Measurements from ENCODE around the gene HDAC11. TPM values are rescaled to one million over a fixed set of nuclear protein-coding genes. Genes with fewer than 3 reads are reported as not detected.
"Not testable (repeated sequence)": the region's sequence is repeated elsewhere in the genome, so short reads cannot be mapped to it uniquely, and the experiment has no call there.

The HDAC11 gene
- total RNA-seq, 4 donors from 2014 or later, result 19.8 to 44.0 (median 27.1) TPM

DNA sequence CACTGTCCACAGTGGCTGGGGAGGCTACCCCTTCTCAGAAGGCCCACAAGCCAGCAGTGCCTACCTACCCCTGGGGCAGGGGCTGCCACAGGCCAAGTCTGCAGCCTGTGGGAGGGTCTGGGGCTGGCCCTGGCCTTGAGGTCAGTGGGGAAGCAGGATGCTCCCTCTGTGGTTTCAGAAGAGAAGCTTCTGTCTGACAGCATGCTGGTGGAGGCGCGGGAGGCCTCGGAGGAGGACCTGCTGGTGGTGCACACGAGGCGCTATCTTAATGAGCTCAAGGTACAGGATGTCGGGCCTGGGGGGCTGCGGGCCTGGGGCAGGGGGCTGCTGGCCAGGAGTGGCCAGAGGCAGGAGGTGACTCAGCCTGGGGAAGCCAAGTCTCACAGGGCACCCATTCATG lies 3.2 kb downstream of the HDAC11 start:
- peaks cover 19 to 38% (median 28%) of the 10 kb centered on the region in 4 donors for H3K4me1 ChIP-seq
- no peak for DNase-seq

DNA sequence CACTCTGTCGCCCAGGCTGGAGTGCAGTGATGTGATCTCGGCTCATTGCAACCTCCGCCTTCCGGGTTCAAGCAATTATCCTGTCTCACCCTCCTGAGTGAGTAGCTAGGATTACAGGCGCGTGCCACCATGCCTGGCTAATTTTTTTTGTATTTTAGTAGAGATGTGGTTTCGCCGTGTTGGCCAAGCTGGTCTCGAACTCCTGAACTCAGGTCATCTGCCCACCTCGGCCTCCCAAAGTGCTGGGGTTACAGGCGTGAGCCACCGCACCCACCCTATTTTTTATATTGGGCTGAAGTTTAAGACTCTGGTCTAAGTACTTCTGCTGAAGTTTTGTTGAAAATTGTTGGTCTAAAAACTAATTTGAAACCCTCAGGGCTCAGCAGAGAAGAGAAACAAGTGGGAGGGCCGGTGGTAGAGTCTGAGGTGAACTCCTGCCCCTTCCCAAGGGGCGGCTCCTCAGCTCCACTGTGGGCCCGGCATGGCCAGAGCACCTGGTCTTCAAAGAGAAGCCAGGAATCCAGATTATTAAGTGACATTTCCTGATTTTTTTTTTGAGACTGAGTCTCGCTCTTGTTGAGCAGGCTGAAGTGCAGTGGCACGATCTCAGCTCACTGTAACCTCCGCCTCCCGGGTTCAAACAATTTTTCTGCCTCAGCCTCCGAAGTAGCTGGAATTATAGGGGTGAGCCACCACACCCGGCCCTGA lies 4.0 kb downstream of the HDAC11 start:
- Histone ChIP-seq H3K9me3 (no peaks in the 10 kb centered on the region), H3K4me1 (peaks cover 19 to 33% (median 24%) of the 10 kb centered on the region in 4 donors), H3K27ac (peak overlapping the region; percentile 82 to 88 (median 84)), H3K36me3 (no peaks in the 10 kb centered on the region), H3K27me3 (no peaks in the 10 kb centered on the region), H3K4me3 (no peak overlapping the region)
- 77 to 82% methylated on average over 10 to 21 of the region's 21 CpGs for WGBS, 2 donors (ENCODE audit: low coverage in 1 of 2)
- DNase-seq, result peak; percentile 30
- TF ChIP-seq EP300 (IDR thresholded peaks at IDR 0.05; ENCODE audit: low read depth), result no peak
- intact Hi-C loops (cut with DNase I; ENCODE audit: low total_unique reads) (no loop called here), in situ Hi-C loops (cut with MboI; ENCODE audit: low pct_ligation_motif_present in 1 of 4, low pct_unique_long_range_greater_than_20kb in 1 of 4, low sequenced_read_pairs in 3 of 4) (no loop called here)

More for the DNA sequence above, 3.2 kb downstream of the HDAC11 start:
- in situ Hi-C loops (cut with MboI; ENCODE audit: low pct_ligation_motif_present in 1 of 4, low pct_unique_long_range_greater_than_20kb in 1 of 4, low sequenced_read_pairs in 3 of 4), result no loop called here
- Histone ChIP-seq H3K36me3 (no peaks in the 10 kb centered on the region), H3K9me3 (no peaks in the 10 kb centered on the region), H3K27ac (no peak overlapping the region), H3K27me3 (no peaks in the 10 kb centered on the region), H3K4me3 (no peak overlapping the region)
- 95% methylated on average over 7 of the region's 7 CpGs; no CpG with 5 or more reads in 1 of the 2 donors for WGBS, 2 donors (ENCODE audit: low coverage in 1 of 2)
- TF ChIP-seq EP300 (IDR thresholded peaks at IDR 0.05; ENCODE audit: low read depth), result no peak
- intact Hi-C loops (cut with DNase I; ENCODE audit: low total_unique reads), result no loop called here

DNA sequence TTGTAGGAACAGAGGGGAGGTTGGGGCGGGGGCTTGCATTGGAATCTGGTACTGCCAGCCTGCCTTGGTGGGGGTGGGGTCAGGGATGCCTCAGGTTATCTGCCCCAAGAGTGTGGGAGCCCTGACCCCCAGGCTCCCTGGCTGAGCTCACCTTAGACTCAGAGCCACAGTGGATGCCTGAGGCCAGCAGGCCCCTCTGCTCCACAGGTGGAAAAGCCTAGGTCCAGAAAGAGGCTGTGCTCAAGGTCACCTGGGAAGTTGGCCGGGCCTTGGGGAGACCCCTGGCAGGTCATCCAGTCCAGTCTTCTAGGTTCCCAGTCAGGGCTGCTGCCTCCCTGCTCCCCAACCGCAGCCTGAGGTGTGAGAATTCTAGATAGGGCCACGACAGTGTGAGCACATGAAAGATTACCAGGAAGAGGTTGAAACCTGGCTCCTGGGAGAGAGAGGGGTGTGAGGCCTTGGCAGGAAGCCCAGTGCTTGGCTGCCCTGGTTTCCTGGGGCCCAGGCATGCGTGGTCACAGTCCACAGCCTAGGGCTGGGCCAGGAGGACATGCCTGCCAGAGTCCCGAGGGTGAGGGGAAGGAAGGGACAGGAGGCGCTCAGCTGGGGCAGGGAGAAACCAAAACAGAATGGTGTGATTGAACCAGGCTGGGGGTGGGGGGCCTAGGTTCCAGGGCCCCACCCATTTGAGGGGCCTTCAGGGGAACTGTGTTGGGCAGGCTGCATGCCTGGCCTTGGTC lies 4.9 kb downstream of the HDAC11 start:
- WGBS, 2 donors (ENCODE audit: low coverage in 1 of 2), result 30 to 35% methylated on average over 2 to 7 of the region's 7 CpGs
- peak; percentile 93 for DNase-seq
- Histone ChIP-seq H3K9me3 (no peaks in the 10 kb centered on the region), H3K4me3 (no peak overlapping the region), H3K36me3 (peaks cover 0 to 2% (median 0%) of the 10 kb centered on the region in 4 donors), H3K27ac (peak overlapping the region; percentile 82 to 88 (median 84)), H3K27me3 (no peaks in the 10 kb centered on the region), H3K4me1 (peaks cover 19 to 31% (median 23%) of the 10 kb centered on the region in 4 donors)
- intact Hi-C loops (cut with DNase I; ENCODE audit: low total_unique reads), result no loop called here
- in situ Hi-C loops (cut with MboI; ENCODE audit: low pct_ligation_motif_present in 1 of 4, low pct_unique_long_range_greater_than_20kb in 1 of 4, low sequenced_read_pairs in 3 of 4), result no loop called here
- TF ChIP-seq EP300 (IDR thresholded peaks at IDR 0.05; ENCODE audit: low read depth) (no peak), POLR2A (IDR thresholded peaks at IDR 0.05) (peak; percentile 66), POLR2AphosphoS5 (IDR thresholded peaks at IDR 0.05) (peak; percentile 34 to 83 (median 58))

DNA sequence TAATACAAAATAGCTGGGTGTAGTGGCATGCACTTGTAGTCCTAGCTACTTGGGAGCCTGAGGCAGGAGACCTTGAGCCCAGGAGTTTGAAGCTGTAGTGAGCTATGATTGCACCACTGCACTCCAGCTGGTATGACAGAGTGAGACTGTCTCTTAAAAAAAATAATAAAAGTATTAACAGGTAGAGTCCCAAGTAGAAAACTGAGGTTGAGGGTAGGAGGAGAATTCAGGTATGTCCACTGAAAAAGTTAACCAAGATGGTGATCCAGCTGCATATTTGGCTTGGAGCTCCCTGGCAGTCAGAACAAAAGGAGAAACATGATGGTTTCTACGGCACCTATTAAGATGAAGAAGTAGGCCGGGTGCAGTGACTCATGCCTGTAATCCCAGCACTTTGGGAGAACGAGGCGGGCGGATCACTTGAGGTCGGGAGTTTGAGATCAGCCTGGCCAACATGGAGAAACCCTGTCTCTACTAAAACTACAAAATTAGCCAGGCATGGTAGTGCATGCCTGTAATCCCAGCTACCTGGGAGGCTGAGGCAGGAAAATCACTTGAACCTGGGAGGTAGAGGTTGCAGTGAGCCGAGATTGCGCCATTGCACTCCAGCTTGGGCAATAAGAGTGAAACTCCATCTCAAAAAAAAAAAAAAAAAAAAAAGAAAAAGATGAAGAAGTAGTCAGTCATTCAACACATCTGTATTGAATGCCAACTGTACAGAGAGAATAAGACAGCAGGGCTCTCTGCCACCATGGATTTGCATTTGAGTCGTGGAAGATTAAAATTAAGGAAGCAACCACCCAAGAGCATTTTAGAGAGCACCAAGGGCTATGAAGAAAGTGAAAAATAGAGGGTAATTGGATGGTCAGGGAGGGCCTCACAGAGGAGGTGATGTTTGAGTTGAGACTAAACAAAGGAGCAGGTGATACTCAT lies 5.8 kb downstream of the HDAC11 start:
- intact Hi-C loops (cut with DNase I; ENCODE audit: low total_unique reads); H3K27me3 ChIP-seq; H3K4me3 ChIP-seq; in situ Hi-C loops (cut with MboI; ENCODE audit: low pct_ligation_motif_present in 1 of 4, low pct_unique_long_range_greater_than_20kb in 1 of 4, low sequenced_read_pairs in 3 of 4); H3K9me3 ChIP-seq; H3K36me3 ChIP-seq: not testable (repeated sequence)
- 71 to 77% methylated on average over 7 to 9 of the region's 9 CpGs for WGBS, 2 donors (ENCODE audit: low coverage in 1 of 2)
- Histone ChIP-seq H3K4me1 (peaks cover 16 to 27% (median 19%) of the 10 kb centered on the region in 4 donors), H3K27ac (peak overlapping the region; percentile 82 to 88 (median 84))
- DNase-seq, result peak; percentile 26

DNA sequence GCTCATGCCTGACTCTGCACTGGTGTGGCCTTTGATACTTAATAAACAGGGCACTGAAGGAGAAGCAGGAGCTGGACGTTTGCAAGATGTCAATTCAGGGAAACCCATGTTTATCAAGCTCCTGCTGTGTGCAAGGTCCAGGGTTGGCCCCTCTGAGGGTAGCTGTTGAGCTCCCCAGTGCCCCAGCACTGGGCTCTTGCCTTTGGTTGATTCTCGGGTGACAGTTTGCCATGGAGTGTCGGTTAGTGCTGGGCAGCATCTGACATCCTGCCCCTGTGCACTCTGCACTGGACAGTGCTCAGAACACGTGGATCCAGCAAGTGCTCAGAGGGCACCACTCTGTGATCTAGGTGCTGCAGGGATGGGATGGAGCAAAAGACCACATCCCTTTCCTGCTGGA lies 7.3 kb downstream of the HDAC11 start:
- H3K4me1 ChIP-seq, result peaks cover 12 to 23% (median 16%) of the 10 kb centered on the region in 4 donors
- in situ Hi-C loops (cut with MboI; ENCODE audit: low pct_ligation_motif_present in 1 of 4, low pct_unique_long_range_greater_than_20kb in 1 of 4, low sequenced_read_pairs in 3 of 4) (no loop called here), intact Hi-C loops (cut with DNase I; ENCODE audit: low total_unique reads) (no loop called here)
- 69% methylated on average over 4 of the region's 4 CpGs; no CpG with 5 or more reads in 1 of the 2 donors for WGBS, 2 donors (ENCODE audit: low coverage in 1 of 2)
- DNase-seq, result no peak
- no peak overlapping the region for H3K4me3 ChIP-seq
- peaks cover 0 to 4% (median 0%) of the 10 kb centered on the region in 4 donors for H3K36me3 ChIP-seq
- H3K27me3 ChIP-seq, result no peaks in the 10 kb centered on the region
- TF ChIP-seq POLR2A (IDR thresholded peaks at IDR 0.05), result no peak
- TF ChIP-seq POLR2AphosphoS5 (IDR thresholded peaks at IDR 0.05), result no peak
- TF ChIP-seq, protein P1, sequence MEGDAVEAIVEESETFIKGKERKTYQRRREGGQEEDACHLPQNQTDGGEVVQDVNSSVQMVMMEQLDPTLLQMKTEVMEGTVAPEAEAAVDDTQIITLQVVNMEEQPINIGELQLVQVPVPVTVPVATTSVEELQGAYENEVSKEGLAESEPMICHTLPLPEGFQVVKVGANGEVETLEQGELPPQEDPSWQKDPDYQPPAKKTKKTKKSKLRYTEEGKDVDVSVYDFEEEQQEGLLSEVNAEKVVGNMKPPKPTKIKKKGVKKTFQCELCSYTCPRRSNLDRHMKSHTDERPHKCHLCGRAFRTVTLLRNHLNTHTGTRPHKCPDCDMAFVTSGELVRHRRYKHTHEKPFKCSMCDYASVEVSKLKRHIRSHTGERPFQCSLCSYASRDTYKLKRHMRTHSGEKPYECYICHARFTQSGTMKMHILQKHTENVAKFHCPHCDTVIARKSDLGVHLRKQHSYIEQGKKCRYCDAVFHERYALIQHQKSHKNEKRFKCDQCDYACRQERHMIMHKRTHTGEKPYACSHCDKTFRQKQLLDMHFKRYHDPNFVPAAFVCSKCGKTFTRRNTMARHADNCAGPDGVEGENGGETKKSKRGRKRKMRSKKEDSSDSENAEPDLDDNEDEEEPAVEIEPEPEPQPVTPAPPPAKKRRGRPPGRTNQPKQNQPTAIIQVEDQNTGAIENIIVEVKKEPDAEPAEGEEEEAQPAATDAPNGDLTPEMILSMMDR (IDR thresholded peaks at IDR 0.05), result no peak
- TF ChIP-seq EP300 (IDR thresholded peaks at IDR 0.05; ENCODE audit: low read depth), result no peak
- H3K9me3 ChIP-seq, result no peaks in the 10 kb centered on the region
- no peak overlapping the region for H3K27ac ChIP-seq
